ENCODE measurements around the gene DCST2.

- no peak for TF ChIP-seq CTCF (conservative IDR thresholded peaks at IDR 0.05; ENCODE audit: low read depth, low read length)
- TF ChIP-seq EZH2 (IDR thresholded peaks at IDR 0.05; ENCODE audit: borderline replicate concordance, low read depth, low read length, poor library complexity, severe bottlenecking), result no peak
Measured at GRCh38 chr1:155043793-155044192, 10.2 kb upstream of the DCST2 start.
